CD14-positive monocyte (primary cell): Measurements from ENCODE around the gene FRZB. TPM values are rescaled to one million over a fixed set of nuclear protein-coding genes. Genes with fewer than 3 reads are reported as not detected.

Source experiments
- DNase-seq, 3 donors: peaks; one replicate each; pipeline ENCODE4 v3.0.0-alpha.2; 2011 to 2022
- H2AFZ ChIP-seq: 2 replicates; pipeline ENCODE4 v1.6.0; 2012; ENCODE audit warnings: mild to moderate bottlenecking, low read depth, low read length, inconsistent platforms; ENCODE audit not compliant: insufficient read depth, poor library complexity, severe bottlenecking
- H3K27ac ChIP-seq, 2 donors: 1 replicate in 1 of 2; 2 replicates in 1 of 2; pipeline ENCODE4 v1.5.1; 2012 to 2013; ENCODE audit warnings: low read length in 2 of 2, control low read depth in 1 of 2, inconsistent platforms in 1 of 2, low read depth in 1 of 2, mild to moderate bottlenecking in 1 of 2
- H3K27me3 ChIP-seq, 2 donors: one replicate each; pipeline versions ENCODE4 v1.6.0 to v1.6.1; 2011 to 2013; ENCODE audit warnings: low read length in 2 of 2; ENCODE audit not compliant: control insufficient read depth in 2 of 2, insufficient read depth in 2 of 2
- H3K36me3 ChIP-seq, 2 donors: replicated peaks in 1 of 2; 1 replicate in 1 of 2; 2 replicates in 1 of 2; pipeline versions ENCODE4 v1.5.1 to v1.6.1; 2012 to 2013; ENCODE audit warnings: low read length in 2 of 2, control low read depth in 1 of 2, inconsistent platforms in 1 of 2, mild to moderate bottlenecking in 1 of 2; ENCODE audit not compliant: insufficient read depth in 2 of 2, control insufficient read depth in 1 of 2
- H3K4me1 ChIP-seq, 2 donors: 1 replicate in 1 of 2; 2 replicates in 1 of 2; pipeline versions ENCODE4 v1.5.1 to v1.6.1; 2012 to 2013; ENCODE audit warnings: low read length in 2 of 2, control low read depth in 1 of 2, inconsistent platforms in 1 of 2, mild to moderate bottlenecking in 1 of 2, moderate library complexity in 1 of 2; ENCODE audit not compliant: insufficient read depth in 2 of 2, control insufficient read depth in 1 of 2
- H3K4me2 ChIP-seq: replicated peaks from 2 replicates; pipeline ENCODE3; 2012; ENCODE audit warnings: low read length, moderate library complexity, mild to moderate bottlenecking; ENCODE audit not compliant: poor library complexity, severe bottlenecking; ENCODE audit errors: extremely low read depth
- H3K4me3 ChIP-seq, 3 experiments: fragments of 200-600 bp in 1 of 3; sonication (generic) in 1 of 3; replicated peaks in 1 of 3; 1 replicate in 2 of 3; 2 replicates in 1 of 3; pipeline ENCODE4 v1.5.1; 2011 to 2013; ENCODE audit warnings: low read length in 3 of 3, mild to moderate bottlenecking in 3 of 3, control low read depth in 2 of 3, low read depth in 2 of 3, inconsistent platforms in 1 of 3, moderate library complexity in 1 of 3
- H3K79me2 ChIP-seq: 2 replicates; pipeline ENCODE4 v1.6.0; 2012; ENCODE audit warnings: mild to moderate bottlenecking, control low read depth, inconsistent platforms, low read length, moderate library complexity; ENCODE audit not compliant: insufficient read depth
- H3K9ac ChIP-seq: 2 replicates; pipeline ENCODE4 v1.6.0; 2017; ENCODE audit warnings: low read length, mild to moderate bottlenecking; ENCODE audit not compliant: insufficient read depth, poor library complexity, severe bottlenecking
- H3K9me3 ChIP-seq, 2 donors: replicated peaks in 1 of 2; 1 replicate in 1 of 2; 2 replicates in 1 of 2; pipeline versions ENCODE4 v1.5.1 to v1.6.1; 2012 to 2013; ENCODE audit warnings: low read length in 2 of 2, control low read depth in 1 of 2; ENCODE audit not compliant: control insufficient read depth in 1 of 2, insufficient read depth in 1 of 2
- H4K20me1 ChIP-seq: 2 replicates; pipeline ENCODE4 v1.6.0; 2012; ENCODE audit warnings: mild to moderate bottlenecking, low read length, control low read depth, moderate library complexity; ENCODE audit not compliant: insufficient read depth
- H3K27ac Mint-ChIP-seq, 7 donors: one replicate each; pipeline ENCODE4 v1.8.0; 2020; ENCODE audit warnings: mild to moderate bottlenecking in 7 of 7, mixed read lengths in 7 of 7, moderate library complexity in 6 of 7, inconsistent platforms in 2 of 7
- H3K27me3 Mint-ChIP-seq, 3 donors: one replicate each; pipeline ENCODE4 v1.8.0; 2021 to 2022; ENCODE audit warnings: low read depth in 3 of 3, mild to moderate bottlenecking in 3 of 3, mixed read lengths in 3 of 3, moderate library complexity in 3 of 3, inconsistent platforms in 1 of 3
- H3K36me3 Mint-ChIP-seq, 2 donors: one replicate each; pipeline ENCODE4 v1.8.0; 2020; ENCODE audit warnings: mixed read lengths in 2 of 2, inconsistent platforms in 1 of 2, mild to moderate bottlenecking in 1 of 2
- H3K4me1 Mint-ChIP-seq: one replicate; pipeline ENCODE4 v1.8.0; 2020; ENCODE audit warnings: mild to moderate bottlenecking, mixed read lengths
- H3K4me3 Mint-ChIP-seq, 2 donors: one replicate each; pipeline ENCODE4 v1.8.0; 2020; ENCODE audit warnings: mild to moderate bottlenecking in 2 of 2, mixed read lengths in 2 of 2, moderate library complexity in 1 of 2
- H3K9me3 Mint-ChIP-seq, 7 donors: one replicate each; pipeline ENCODE4 v1.8.0; 2020 to 2022; ENCODE audit warnings: mixed read lengths in 7 of 7, mild to moderate bottlenecking in 6 of 7, moderate library complexity in 6 of 7, inconsistent platforms in 2 of 7
- CTCF ChIP-seq: fragments of 200-600 bp; IDR thresholded peaks from one replicate; pipeline ENCODE4 v1.8.0; 2022; ENCODE audit warnings: antibody characterized with exemption, mild to moderate bottlenecking
- WGBS: methylation state at CpG from one replicate; pipeline ENCODE4 v1.1.5; 2013; ENCODE audit warnings: missing lambda C conversion rate; ENCODE audit not compliant: insufficient coverage; 5-methylcytosine and 5-hydroxymethylcytosine counted together
- intact Hi-C, 2 donors: fragments of 100-400 bp; cut with micrococcal nuclease; formaldehyde crosslinking; loops; one replicate each; pipeline versions ENCODE4 v1.15.0 to v1.15.1; 2023
- polyA plus RNA-seq, 3 donors: library from polyadenylated mRNA; depleted of rRNA in 1 of 3; unstranded in 2 of 3; stranded (reverse) in 1 of 3; fragments of 300-500 nt in 2 of 3; fragments of >200 nt in 1 of 3; fragmentation: Illumina TruSeq in 2 of 3; gene quantifications; 1 replicate in 2 of 3; 2 replicates in 1 of 3; pipeline ENCODE4 v1.2.3, GENCODE V29; 2012 to 2021

The FRZB gene
- polyA plus RNA-seq, 3 donors = not detected

DNA sequence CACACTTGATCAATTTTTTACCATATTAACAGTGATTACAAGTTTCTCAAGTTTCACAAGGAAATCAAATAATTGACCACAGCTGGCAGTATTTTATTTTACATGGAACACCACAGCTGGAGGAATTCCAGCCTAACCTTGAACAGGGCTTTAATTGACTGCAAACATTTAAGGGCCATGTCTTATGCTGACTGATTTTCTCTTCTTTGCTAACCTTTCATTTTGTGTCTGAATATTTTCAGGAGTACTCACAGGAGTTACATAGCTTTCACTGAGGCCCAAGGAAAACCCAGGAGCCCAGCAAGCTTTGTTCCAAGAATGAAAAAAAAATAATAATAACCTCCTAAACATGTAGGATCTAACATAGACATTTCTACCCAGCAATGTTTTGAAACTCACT is 49.6 kb downstream of the FRZB start:
- no peak overlapping the region for H3K27ac Mint-ChIP-seq

GRCh38 chr2:182814804-182815203 is 51.6 kb downstream of the FRZB start:
- H3K4me3 ChIP-seq = no peak overlapping the region
- H3K27me3 ChIP-seq = no peaks in the 10 kb centered on the region
- H3K9me3 ChIP-seq = no peaks in the 10 kb centered on the region
- Mint-ChIP-seq H3K9me3 (peaks cover 0 to 4% (median 0%) of the 10 kb centered on the region in 7 donors), H3K27ac (no peak overlapping the region), H3K36me3 (no peaks in the 10 kb centered on the region), H3K4me3 (no peak overlapping the region), H3K4me1 (no peaks in the 10 kb centered on the region), H3K27me3 (peaks cover 0 to 8% (median 8%) of the 10 kb centered on the region in 3 donors)
- H3K4me1 ChIP-seq = no peaks in the 10 kb centered on the region
- H3K27ac ChIP-seq = no peak overlapping the region
- 83% methylated on average over 2 of the region's 3 CpGs for WGBS
- intact Hi-C loops = no loop called here
- H3K36me3 ChIP-seq = no peaks in the 10 kb centered on the region
- H3K4me2 ChIP-seq = no peak overlapping the region
- no peak for DNase-seq
- no peak overlapping the region for H2AFZ ChIP-seq
- H3K79me2 ChIP-seq = no peaks in the 10 kb centered on the region
- H4K20me1 ChIP-seq = no peaks in the 10 kb centered on the region
- no peak overlapping the region for H3K9ac ChIP-seq
- TF ChIP-seq CTCF = no peak

More for the DNA sequence above, 49.6 kb downstream of the FRZB start:
- Histone ChIP-seq H3K9ac (no peak overlapping the region), H3K27me3 (no peaks in the 10 kb centered on the region), H3K9me3 (no peaks in the 10 kb centered on the region), H4K20me1 (no peaks in the 10 kb centered on the region), H3K36me3 (no peaks in the 10 kb centered on the region), H2AFZ (no peak overlapping the region), H3K79me2 (no peaks in the 10 kb centered on the region), H3K4me3 (no peak overlapping the region), H3K27ac (no peak overlapping the region), H3K4me2 (no peak overlapping the region), H3K4me1 (no peaks in the 10 kb centered on the region)
- H3K27me3 Mint-ChIP-seq = peaks cover 0 to 6% (median 3%) of the 10 kb centered on the region in 3 donors
- no peak overlapping the region for H3K4me3 Mint-ChIP-seq
- no peak for DNase-seq
- no peaks in the 10 kb centered on the region for H3K36me3 Mint-ChIP-seq
- H3K9me3 Mint-ChIP-seq = peaks cover 0 to 3% (median 0%) of the 10 kb centered on the region in 7 donors
- no peaks in the 10 kb centered on the region for H3K4me1 Mint-ChIP-seq
- TF ChIP-seq CTCF = no peak
- intact Hi-C loops = no loop called here
